SK-N-SH treated with all-trans-retinoic acid at 6 μM for 48 hours (cell line): ENCODE measurements around the gene BUB1.

ENCODE experiments used
- ARNTL ChIP-seq: fragments of 450-650 bp; formaldehyde crosslinking; IDR thresholded peaks from 2 replicates; pipeline ENCODE4 v1.5.0; 2020; ENCODE audit warnings: low read depth, mild to moderate bottlenecking, moderate library complexity, borderline replicate concordance
- CSRNP3 ChIP-seq: fragments of 250-450 bp; sonication (Bioruptor Pico); IDR thresholded peaks from 2 replicates; pipeline ENCODE4 v1.5.1; 2021; ENCODE audit warnings: mild to moderate bottlenecking, moderate library complexity
- PPARA ChIP-seq: fragments of 250-450 bp; sonication (Bioruptor Pico); IDR thresholded peaks from 2 replicates; pipeline ENCODE4 v1.5.0; 2020; ENCODE audit warnings: mild to moderate bottlenecking, borderline replicate concordance
- ZFP3 ChIP-seq: fragments of 250-450 bp; sonication (Bioruptor Pico); IDR thresholded peaks from 2 replicates; pipeline ENCODE4 v1.5.0; 2020; ENCODE audit warnings: mild to moderate bottlenecking, moderate library complexity
- ZFP30 ChIP-seq: fragments of 450-650 bp; formaldehyde crosslinking; IDR thresholded peaks from 2 replicates; pipeline ENCODE4 v1.5.0; 2022; ENCODE audit warnings: mild to moderate bottlenecking, moderate library complexity
- ZNF8 ChIP-seq: fragments of 450-650 bp; formaldehyde crosslinking; IDR thresholded peaks from 2 replicates; pipeline ENCODE4 v1.5.0; 2020; ENCODE audit warnings: mild to moderate bottlenecking, moderate library complexity

GRCh38 chr2:110690083-110690965 is 12.5 kb upstream of the BUB1 start:
- TF ChIP-seq ZNF8 (CRISPR knock-in tag), result no peak
- TF ChIP-seq PPARA (CRISPR knock-in tag), result no peak
- no peak for TF ChIP-seq ZFP30 (CRISPR knock-in tag)
- no peak for TF ChIP-seq ARNTL (CRISPR knock-in tag)
- no peak for TF ChIP-seq CSRNP3
- TF ChIP-seq ZFP3 (CRISPR knock-in tag), result no peak
